ENCODE results near the gene CHST14.

DNA sequence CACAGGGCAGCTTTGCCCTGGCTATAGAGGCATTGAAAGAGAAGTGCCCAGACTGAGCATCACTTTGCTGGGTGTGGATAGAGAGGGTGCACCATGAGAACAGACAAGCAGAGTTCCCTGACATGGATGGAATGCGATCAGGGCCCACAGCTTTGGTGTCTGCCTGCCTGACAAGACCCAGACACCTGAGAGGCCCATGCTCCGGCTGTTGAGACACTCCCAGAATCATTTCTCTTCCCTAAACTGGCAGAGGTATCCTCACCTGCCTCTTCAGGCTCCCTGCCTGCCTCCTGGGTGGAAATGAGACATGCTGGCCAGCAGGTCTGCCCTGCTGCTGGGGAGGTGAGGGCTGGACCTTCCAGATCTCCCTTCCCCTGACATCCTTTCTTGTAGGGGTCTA lies 10.4 kb upstream of the CHST14 start:
- TF ChIP-seq POLR2AphosphoS5 (IDR thresholded peaks at IDR 0.05; ENCODE audit: low read depth, low read length) (no peak), REST (IDR thresholded peaks at IDR 0.05; ENCODE audit: insufficient read depth in 1 of 2, low read depth in 2 of 2, low read length in 2 of 2) (no peak), SIN3A (IDR thresholded peaks at IDR 0.05; ENCODE audit: borderline replicate concordance, insufficient read depth, low read length) (no peak)
